Keratinocyte (primary cell): ENCODE data around the gene SOCS4.

Experiments
- CTCF ChIP-seq, 3 experiments: IDR thresholded peaks in 1 of 3; conservative IDR thresholded peaks in 1 of 3; optimal IDR thresholded peaks in 1 of 3; 2 replicates in 2 of 3; 3 replicates in 1 of 3; pipeline versions ENCODE3 to v1.5.1; 2011; ENCODE audit warnings: low read length in 3 of 3, mild to moderate bottlenecking in 3 of 3, moderate library complexity in 2 of 3, control low read depth in 1 of 3, inconsistent platforms in 1 of 3; ENCODE audit not compliant: insufficient read depth in 2 of 3; ENCODE audit errors: extremely low read depth in 1 of 3
- EZH2 ChIP-seq: IDR thresholded peaks from one replicate; pipeline ENCODE4 v1.6.1; 2012; ENCODE audit warnings: inconsistent platforms, mild to moderate bottlenecking, low read length, moderate library complexity

- TF ChIP-seq CTCF (optimal IDR thresholded peaks at IDR 0.05 in 1 of 3, IDR thresholded peaks at IDR 0.05 in 1 of 3, conservative IDR thresholded peaks at IDR 0.05 in 1 of 3; ENCODE audit: extremely low read depth in 1 of 3, insufficient read depth in 2 of 3, low read length in 3 of 3) (no peak), EZH2 (no peak)
These were observed 26.0 kb downstream of the SOCS4 start for GRCh38 chr14:55053018-55053417.
